Fibroblast of the aortic adventitia (primary cell): Measurements from ENCODE around the gene PRXL2C. TPM values are rescaled to one million over a fixed set of nuclear protein-coding genes. Genes with fewer than 3 reads are reported as not detected.

Experiments
- DNase-seq: peaks from one replicate; pipeline ENCODE4 v3.0.0-alpha.2; 2010; ENCODE audit warnings: low read depth
- H3K4me3 ChIP-seq: 2 replicates; pipeline ENCODE4 v1.5.1; 2011; ENCODE audit warnings: low read depth, mild to moderate bottlenecking, control low read depth, low read length, moderate library complexity
- CTCF ChIP-seq: IDR thresholded peaks from 2 replicates; pipeline ENCODE4 v1.5.1; 2011; ENCODE audit warnings: mild to moderate bottlenecking, low read length, control low read depth, inconsistent platforms; ENCODE audit not compliant: insufficient read depth
- total RNA-seq: library from RNA; depleted of rRNA; stranded (reverse); fragments of >200 nt; gene quantifications from 2 replicates; pipeline ENCODE4 v1.2.3, GENCODE V29; 2012; ENCODE audit warnings: low replicate concordance

The PRXL2C gene
- total RNA-seq, 1 donor, result 40.0 TPM

GRCh38 chr9:96663506-96664120, 8.5 kb upstream of the PRXL2C start:
- no peak for TF ChIP-seq CTCF
- H3K4me3 ChIP-seq, result no peak overlapping the region
- peak; percentile 66 for DNase-seq

- no peak for TF ChIP-seq CTCF
- H3K4me3 ChIP-seq, result no peak overlapping the region
- peak; percentile 78 for DNase-seq
Observed at GRCh38 chr9:96661711-96662110, 6.6 kb upstream of the PRXL2C start.

- no peak for TF ChIP-seq CTCF
- H3K4me3 ChIP-seq, result no peak overlapping the region
- DNase-seq, result no peak
Observed at GRCh38 chr9:96660692-96661248, 5.7 kb upstream of the PRXL2C start.

- TF ChIP-seq CTCF, result peak; percentile 3
- peak; percentile 95 for DNase-seq
- H3K4me3 ChIP-seq, result peak overlapping the region; percentile 78
Observed at GRCh38 chr9:96654450-96655197, 493 bp downstream of the PRXL2C start.

- peak; percentile 49 for DNase-seq
- TF ChIP-seq CTCF, result peak; percentile 64
- no peak overlapping the region for H3K4me3 ChIP-seq
Observed at GRCh38 chr9:96651626-96652025, 3.5 kb downstream of the PRXL2C start.

- no peak for TF ChIP-seq CTCF
- H3K4me3 ChIP-seq, result no peak overlapping the region
- DNase-seq, result no peak
Observed at GRCh38 chr9:96649620-96650324, 5.3 kb downstream of the PRXL2C start.
